Activated T-cell treated with anti-CD3 and anti-CD28 coated beads, Interleukin-2, amount 50 U/mL, for 72 hours (primary cell): ENCODE data around the gene GNAS-AS1. TPM values are rescaled to one million over a fixed set of nuclear protein-coding genes. Genes with fewer than 3 reads are reported as not detected.

ENCODE experiments used
- ATAC-seq, 2 donors: fragments of 150-1000 bp; cut with Tn5 transposase; replicated peaks in 1 of 2; 2 replicates each; pipeline ENCODE4 v1.10.0; 2021; ENCODE audit warnings: moderate library complexity in 2 of 2, mild to moderate bottlenecking in 1 of 2
- DNase-seq, 2 donors: peaks; one replicate each; pipeline ENCODE4 v3.0.0; 2021 to 2022; ENCODE audit warnings: mixed read lengths in 1 of 2
- H3K27ac Mint-ChIP-seq: one replicate; pipeline ENCODE4 v1.8.0; 2022; ENCODE audit warnings: mild to moderate bottlenecking, moderate library complexity, mixed read lengths
- H3K27me3 Mint-ChIP-seq: one replicate; pipeline ENCODE4 v1.8.0; 2022; ENCODE audit warnings: low read depth, mixed read lengths
- H3K36me3 Mint-ChIP-seq, 2 donors: one replicate each; pipeline ENCODE4 v1.8.0; 2022; ENCODE audit warnings: mixed read lengths in 2 of 2, mild to moderate bottlenecking in 1 of 2; ENCODE audit not compliant: insufficient read depth in 2 of 2
- H3K4me1 Mint-ChIP-seq: one replicate; pipeline ENCODE4 v1.8.0; 2022; ENCODE audit warnings: low read depth, mixed read lengths
- H3K4me3 Mint-ChIP-seq, 2 donors: one replicate each; pipeline ENCODE4 v1.8.0; 2022; ENCODE audit warnings: mild to moderate bottlenecking in 2 of 2, mixed read lengths in 2 of 2, moderate library complexity in 2 of 2
- H3K9me3 Mint-ChIP-seq, 2 donors: one replicate each; pipeline ENCODE4 v1.8.0; 2022; ENCODE audit warnings: mixed read lengths in 2 of 2
- total RNA-seq, 2 donors: library from RNA; stranded (reverse); gene quantifications; one replicate each; pipeline ENCODE4 v1.2.3, GENCODE V29; 2022

The GNAS-AS1 gene
- total RNA-seq, 2 donors from 2014 or later = 2.3 to 2.5 TPM

- peak; percentile 73 to 76 for DNase-seq
- H3K27me3 Mint-ChIP-seq = no peaks in the 10 kb centered on the region
- peak overlapping the region; percentile 74 to 75 for H3K4me3 Mint-ChIP-seq
- H3K27ac Mint-ChIP-seq = peak overlapping the region; percentile 44
- ATAC-seq = peak; percentile 20
- H3K36me3 Mint-ChIP-seq = peaks cover 12 to 13% of the 10 kb centered on the region in 2 donors
- peaks cover 47% of the 10 kb centered on the region for H3K4me1 Mint-ChIP-seq
- H3K9me3 Mint-ChIP-seq = no peaks in the 10 kb centered on the region
These were observed 40.5 kb upstream of the GNAS-AS1 start for GRCh38 chr20:58891086-58891717.

GRCh38 chr20:58890518-58891085 lies 39.9 kb upstream of the GNAS-AS1 start:
- peak overlapping the region; percentile 90 for H3K4me3 Mint-ChIP-seq
- no peaks in the 10 kb centered on the region for H3K27me3 Mint-ChIP-seq
- H3K4me1 Mint-ChIP-seq = peaks cover 42% of the 10 kb centered on the region
- H3K27ac Mint-ChIP-seq = peak overlapping the region; percentile 72
- DNase-seq (peak; percentile 65 to 71), ATAC-seq (peak; percentile 19 to 30)
- peaks cover 8 to 13% of the 10 kb centered on the region in 2 donors for H3K36me3 Mint-ChIP-seq
- H3K9me3 Mint-ChIP-seq = no peaks in the 10 kb centered on the region

- H3K36me3 Mint-ChIP-seq = peaks cover 6 to 13% of the 10 kb centered on the region in 2 donors
- DNase-seq (peak; percentile 16 to 39), ATAC-seq (peak in 1 of 2 donors; percentile 4)
- H3K27ac Mint-ChIP-seq = peak overlapping the region; percentile 91
- peak overlapping the region; percentile 90 for H3K4me3 Mint-ChIP-seq
- peaks cover 35% of the 10 kb centered on the region for H3K4me1 Mint-ChIP-seq
- no peaks in the 10 kb centered on the region for H3K27me3 Mint-ChIP-seq
- no peaks in the 10 kb centered on the region for H3K9me3 Mint-ChIP-seq
These were observed 39.3 kb upstream of the GNAS-AS1 start for GRCh38 chr20:58889798-58890517.

- Mint-ChIP-seq H3K9me3 (no peaks in the 10 kb centered on the region), H3K4me1 (peaks cover 29% of the 10 kb centered on the region), H3K36me3 (peaks cover 6 to 11% of the 10 kb centered on the region in 2 donors), H3K27me3 (no peaks in the 10 kb centered on the region), H3K27ac (peak overlapping the region; percentile 95), H3K4me3 (peak overlapping the region; percentile 83 to 94)
- ATAC-seq (no peak), DNase-seq (no peak)
These were observed 38.6 kb upstream of the GNAS-AS1 start for GRCh38 chr20:58889334-58889760.

- peak overlapping the region; percentile 82 to 83 for H3K4me3 Mint-ChIP-seq
- H3K36me3 Mint-ChIP-seq = peaks cover 6 to 11% of the 10 kb centered on the region in 2 donors
- ATAC-seq = peak; percentile 70
- H3K4me1 Mint-ChIP-seq = peaks cover 23% of the 10 kb centered on the region
- DNase-seq = peak; percentile 84 to 89
- no peaks in the 10 kb centered on the region for H3K27me3 Mint-ChIP-seq
- H3K9me3 Mint-ChIP-seq = no peaks in the 10 kb centered on the region
- H3K27ac Mint-ChIP-seq = no peak overlapping the region
These were observed 38.0 kb upstream of the GNAS-AS1 start for GRCh38 chr20:58888521-58889333.

- Mint-ChIP-seq H3K4me3 (peak overlapping the region; percentile 82 to 83), H3K27me3 (no peaks in the 10 kb centered on the region), H3K27ac (no peak overlapping the region), H3K4me1 (peaks cover 17% of the 10 kb centered on the region), H3K36me3 (peaks cover 6 to 8% of the 10 kb centered on the region in 2 donors), H3K9me3 (no peaks in the 10 kb centered on the region)
- no peak for ATAC-seq
- DNase-seq = no peak
These were observed 37.4 kb upstream of the GNAS-AS1 start for GRCh38 chr20:58888103-58888502.

- ATAC-seq (no peak), DNase-seq (no peak)
- no peak overlapping the region for H3K27ac Mint-ChIP-seq
- H3K36me3 Mint-ChIP-seq = peaks cover 2 to 3% of the 10 kb centered on the region in 2 donors
- peaks cover 10% of the 10 kb centered on the region for H3K4me1 Mint-ChIP-seq
- peak overlapping the region in 1 of 2 donors; percentile 82 for H3K4me3 Mint-ChIP-seq
- no peaks in the 10 kb centered on the region for H3K9me3 Mint-ChIP-seq
- H3K27me3 Mint-ChIP-seq = no peaks in the 10 kb centered on the region
These were observed 35.8 kb upstream of the GNAS-AS1 start for GRCh38 chr20:58886546-58886945.

- H3K4me3 Mint-ChIP-seq = no peak overlapping the region
These were observed 34.3 kb upstream of the GNAS-AS1 start for GRCh38 chr20:58884966-58885365.

GRCh38 chr20:58883241-58883691 lies 32.6 kb upstream of the GNAS-AS1 start:
- no peak for DNase-seq
- Mint-ChIP-seq H3K4me1 (peaks cover 12% of the 10 kb centered on the region), H3K4me3 (no peak overlapping the region), H3K9me3 (no peaks in the 10 kb centered on the region), H3K27ac (no peak overlapping the region), H3K27me3 (no peaks in the 10 kb centered on the region), H3K36me3 (no peaks in the 10 kb centered on the region)
- ATAC-seq = no peak

More at GRCh38 chr20:58884966-58885365, 34.3 kb upstream of the GNAS-AS1 start:
- Mint-ChIP-seq H3K9me3 (no peaks in the 10 kb centered on the region), H3K27me3 (no peaks in the 10 kb centered on the region), H3K36me3 (peaks cover under 1 to 1% of the 10 kb centered on the region in 2 donors), H3K27ac (no peak overlapping the region), H3K4me1 (peaks cover 10% of the 10 kb centered on the region)
- no peak for ATAC-seq
- no peak for DNase-seq

- H3K9me3 Mint-ChIP-seq = no peaks in the 10 kb centered on the region
- no peak overlapping the region for H3K4me3 Mint-ChIP-seq
- H3K27me3 Mint-ChIP-seq = no peaks in the 10 kb centered on the region
- DNase-seq = no peak
- no peaks in the 10 kb centered on the region for H3K36me3 Mint-ChIP-seq
- H3K4me1 Mint-ChIP-seq = peaks cover 18% of the 10 kb centered on the region
- no peak for ATAC-seq
- H3K27ac Mint-ChIP-seq = no peak overlapping the region
These were observed 32.0 kb upstream of the GNAS-AS1 start for GRCh38 chr20:58882704-58883089.

GRCh38 chr20:58880994-58881752 lies 30.5 kb upstream of the GNAS-AS1 start:
- H3K9me3 Mint-ChIP-seq = no peaks in the 10 kb centered on the region
- ATAC-seq = no peak
- DNase-seq = no peak

GRCh38 chr20:58880441-58880840 lies 29.7 kb upstream of the GNAS-AS1 start:
- H3K36me3 Mint-ChIP-seq = no peaks in the 10 kb centered on the region
- H3K4me1 Mint-ChIP-seq = peaks cover 17% of the 10 kb centered on the region
- ATAC-seq = no peak
- no peak overlapping the region for H3K4me3 Mint-ChIP-seq
- no peaks in the 10 kb centered on the region for H3K9me3 Mint-ChIP-seq
- peak overlapping the region; percentile 50 for H3K27ac Mint-ChIP-seq
- no peaks in the 10 kb centered on the region for H3K27me3 Mint-ChIP-seq
- DNase-seq = no peak

More at GRCh38 chr20:58880994-58881752, 30.5 kb upstream of the GNAS-AS1 start:
- Mint-ChIP-seq H3K27ac (no peak overlapping the region), H3K36me3 (no peaks in the 10 kb centered on the region), H3K27me3 (no peaks in the 10 kb centered on the region), H3K4me3 (no peak overlapping the region), H3K4me1 (peaks cover 18% of the 10 kb centered on the region)
